ENCODE results near the gene MRAP.

The MRAP gene

GRCh38 chr21:32297449-32297848 is 1.2 kb upstream of the MRAP start:
- DNase-seq (ENCODE audit: low read depth, low spot score): no peak
- no peak overlapping the region for H3K4me3 ChIP-seq (ENCODE audit: low read depth, low read length)
- ChIA-PET POLR2A (no interaction called here), CTCF (no interaction called here)
- TF ChIP-seq CTCF (IDR thresholded peaks at IDR 0.05; ENCODE audit: insufficient read depth, low read length, missing control alignments): no peak

- no peak for TF ChIP-seq CTCF (IDR thresholded peaks at IDR 0.05; ENCODE audit: insufficient read depth, low read length, missing control alignments)
- no peak for DNase-seq (ENCODE audit: low read depth, low spot score)
- no peak overlapping the region for H3K4me3 ChIP-seq (ENCODE audit: low read depth, low read length)
- POLR2A ChIA-PET: no interaction called here
- CTCF ChIA-PET: no interaction called here
Observed at GRCh38 chr21:32298148-32298559, 501 bp upstream of the MRAP start.

GRCh38 chr21:32299695-32300094 is 1.0 kb downstream of the MRAP start:
- DNase-seq (ENCODE audit: low read depth, low spot score): no peak
- ChIA-PET CTCF (interaction anchor here (1.1 to 1.3 kb wide), 3 partner anchors 9 to 21 kb away, joined by 4 to 5 read pairs (median 4); partner anchors contain the start of gene MIS18A), POLR2A (no interaction called here)
- no peak overlapping the region for H3K4me3 ChIP-seq (ENCODE audit: low read depth, low read length)
- no peak for TF ChIP-seq CTCF (IDR thresholded peaks at IDR 0.05; ENCODE audit: insufficient read depth, low read length, missing control alignments)

GRCh38 chr21:32300117-32300681 is 1.5 kb downstream of the MRAP start:
- ChIA-PET POLR2A (no interaction called here), CTCF (interaction anchor here (1.1 to 1.3 kb wide), 3 partner anchors 8 to 21 kb away, joined by 4 to 5 read pairs (median 4); partner anchors contain the start of gene MIS18A)
- no peak for TF ChIP-seq CTCF (IDR thresholded peaks at IDR 0.05; ENCODE audit: insufficient read depth, low read length, missing control alignments)
- H3K4me3 ChIP-seq (ENCODE audit: low read depth, low read length): no peak overlapping the region
- no peak for DNase-seq (ENCODE audit: low read depth, low spot score)

- no peak for TF ChIP-seq CTCF (IDR thresholded peaks at IDR 0.05; ENCODE audit: insufficient read depth, low read length, missing control alignments)
- H3K4me3 ChIP-seq (ENCODE audit: low read depth, low read length): no peak overlapping the region
- CTCF ChIA-PET: no interaction called here
- no peak for DNase-seq (ENCODE audit: low read depth, low spot score)
- POLR2A ChIA-PET: no interaction called here
Observed at GRCh38 chr21:32301596-32301995, 2.9 kb downstream of the MRAP start.

GRCh38 chr21:32302560-32302959 is 3.9 kb downstream of the MRAP start:
- H3K4me3 ChIP-seq (ENCODE audit: low read depth, low read length): no peak overlapping the region
- CTCF ChIA-PET: no interaction called here
- no peak for DNase-seq (ENCODE audit: low read depth, low spot score)
- no peak for TF ChIP-seq CTCF (IDR thresholded peaks at IDR 0.05; ENCODE audit: insufficient read depth, low read length, missing control alignments)
- POLR2A ChIA-PET: no interaction called here
